HuH-7 (cell line): ENCODE results near the gene EHF.
"Not testable (repeated sequence)": the region's sequence is repeated elsewhere in the genome, so short reads cannot be mapped to it uniquely, and the experiment has no call there.

Experiments used
- DNase-seq: peaks from one replicate; pipeline ENCODE4 v3.0.0; 2011; ENCODE audit warnings: low spot score

The EHF gene

GRCh38 chr11:34668583-34669053 lies 47.7 kb downstream of the EHF start:
- DNase-seq, result no peak

GRCh38 chr11:34669458-34669857 lies 48.6 kb downstream of the EHF start:
- no peak for DNase-seq

- DNase-seq, result no peak
Measured at GRCh38 chr11:34671117-34671516, 50.2 kb downstream of the EHF start.

- DNase-seq, result no peak
Measured at GRCh38 chr11:34671946-34672345, 51.1 kb downstream of the EHF start.

- DNase-seq, result no peak
Measured at GRCh38 chr11:34674038-34674437, 53.1 kb downstream of the EHF start.

GRCh38 chr11:34676227-34676626 lies 55.3 kb downstream of the EHF start:
- no peak for DNase-seq

- DNase-seq, result no peak
Measured at GRCh38 chr11:34679681-34680080, 58.8 kb downstream of the EHF start.

- DNase-seq, result no peak
Measured at GRCh38 chr11:34680206-34680605, 59.3 kb downstream of the EHF start.

- DNase-seq, result no peak
Measured at GRCh38 chr11:34680918-34681586, 60.2 kb downstream of the EHF start.

- DNase-seq, result no peak
Measured at GRCh38 chr11:34682825-34683224, 61.9 kb downstream of the EHF start.

GRCh38 chr11:34683396-34683795 lies 62.5 kb downstream of the EHF start:
- no peak for DNase-seq

- DNase-seq, result no peak
Measured at GRCh38 chr11:34685864-34686263, 65.0 kb downstream of the EHF start.

- not testable (repeated sequence) for DNase-seq
Measured at GRCh38 chr11:34692299-34692698, 71.4 kb downstream of the EHF start.

GRCh38 chr11:34696862-34697261 lies 76.0 kb downstream of the EHF start:
- no peak for DNase-seq

GRCh38 chr11:34706709-34707461 lies 86.0 kb downstream of the EHF start:
- no peak for DNase-seq

- no peak for DNase-seq
Measured at GRCh38 chr11:34707462-34707840, 86.6 kb downstream of the EHF start.
